Fibroblast of pulmonary artery (primary cell): ENCODE measurements around the gene MCF2.

ENCODE experiments used
- DNase-seq: peaks from one replicate; pipeline ENCODE4 v3.0.0-alpha.2; 2010; ENCODE audit warnings: low read depth
- H3K4me3 ChIP-seq: replicated peaks from 2 replicates; pipeline ENCODE4 v1.5.1; 2011; ENCODE audit warnings: low read depth, mild to moderate bottlenecking, control low read depth, low read length, moderate library complexity
- TF ChIP-seq, protein P1 (sequence below): IDR thresholded peaks from 2 replicates; pipeline ENCODE4 v1.5.1; 2011; ENCODE audit warnings: mild to moderate bottlenecking, control low read depth, low read length, inconsistent platforms; ENCODE audit errors: missing control alignments

The MCF2 gene, protein sequence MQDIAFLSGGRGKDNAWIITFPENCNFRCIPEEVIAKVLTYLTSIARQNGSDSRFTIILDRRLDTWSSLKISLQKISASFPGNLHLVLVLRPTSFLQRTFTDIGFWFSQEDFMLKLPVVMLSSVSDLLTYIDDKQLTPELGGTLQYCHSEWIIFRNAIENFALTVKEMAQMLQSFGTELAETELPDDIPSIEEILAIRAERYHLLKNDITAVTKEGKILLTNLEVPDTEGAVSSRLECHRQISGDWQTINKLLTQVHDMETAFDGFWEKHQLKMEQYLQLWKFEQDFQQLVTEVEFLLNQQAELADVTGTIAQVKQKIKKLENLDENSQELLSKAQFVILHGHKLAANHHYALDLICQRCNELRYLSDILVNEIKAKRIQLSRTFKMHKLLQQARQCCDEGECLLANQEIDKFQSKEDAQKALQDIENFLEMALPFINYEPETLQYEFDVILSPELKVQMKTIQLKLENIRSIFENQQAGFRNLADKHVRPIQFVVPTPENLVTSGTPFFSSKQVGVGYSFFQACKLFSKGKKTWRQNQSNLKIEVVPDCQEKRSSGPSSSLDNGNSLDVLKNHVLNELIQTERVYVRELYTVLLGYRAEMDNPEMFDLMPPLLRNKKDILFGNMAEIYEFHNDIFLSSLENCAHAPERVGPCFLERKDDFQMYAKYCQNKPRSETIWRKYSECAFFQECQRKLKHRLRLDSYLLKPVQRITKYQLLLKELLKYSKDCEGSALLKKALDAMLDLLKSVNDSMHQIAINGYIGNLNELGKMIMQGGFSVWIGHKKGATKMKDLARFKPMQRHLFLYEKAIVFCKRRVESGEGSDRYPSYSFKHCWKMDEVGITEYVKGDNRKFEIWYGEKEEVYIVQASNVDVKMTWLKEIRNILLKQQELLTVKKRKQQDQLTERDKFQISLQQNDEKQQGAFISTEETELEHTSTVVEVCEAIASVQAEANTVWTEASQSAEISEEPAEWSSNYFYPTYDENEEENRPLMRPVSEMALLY

DNA sequence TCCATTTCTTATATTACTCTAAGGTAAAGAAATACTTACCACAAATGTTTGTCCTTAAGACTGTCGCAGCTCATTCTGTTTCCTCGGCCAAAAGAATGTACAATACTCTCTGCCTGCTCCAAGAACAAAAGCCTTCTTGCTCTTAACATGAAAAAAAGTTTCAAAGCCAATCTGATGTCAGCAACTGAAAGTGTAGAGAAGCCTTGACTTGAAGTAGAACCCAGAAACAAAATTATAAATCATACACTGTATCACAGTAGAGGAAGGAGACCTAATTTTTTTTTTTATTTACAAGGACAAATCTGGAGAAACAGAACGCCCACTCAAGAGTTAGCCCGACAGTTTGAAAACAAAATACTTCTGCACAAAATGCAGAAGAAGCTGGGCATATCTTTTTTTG lies at the start of gene MCF2:
TSS of gene MCF2 (minus strand) at position 101 of the 400 bp plus-strand sequence. CDS start 56,423 bp downstream, outside the sequence.
- TF ChIP-seq, protein P1, sequence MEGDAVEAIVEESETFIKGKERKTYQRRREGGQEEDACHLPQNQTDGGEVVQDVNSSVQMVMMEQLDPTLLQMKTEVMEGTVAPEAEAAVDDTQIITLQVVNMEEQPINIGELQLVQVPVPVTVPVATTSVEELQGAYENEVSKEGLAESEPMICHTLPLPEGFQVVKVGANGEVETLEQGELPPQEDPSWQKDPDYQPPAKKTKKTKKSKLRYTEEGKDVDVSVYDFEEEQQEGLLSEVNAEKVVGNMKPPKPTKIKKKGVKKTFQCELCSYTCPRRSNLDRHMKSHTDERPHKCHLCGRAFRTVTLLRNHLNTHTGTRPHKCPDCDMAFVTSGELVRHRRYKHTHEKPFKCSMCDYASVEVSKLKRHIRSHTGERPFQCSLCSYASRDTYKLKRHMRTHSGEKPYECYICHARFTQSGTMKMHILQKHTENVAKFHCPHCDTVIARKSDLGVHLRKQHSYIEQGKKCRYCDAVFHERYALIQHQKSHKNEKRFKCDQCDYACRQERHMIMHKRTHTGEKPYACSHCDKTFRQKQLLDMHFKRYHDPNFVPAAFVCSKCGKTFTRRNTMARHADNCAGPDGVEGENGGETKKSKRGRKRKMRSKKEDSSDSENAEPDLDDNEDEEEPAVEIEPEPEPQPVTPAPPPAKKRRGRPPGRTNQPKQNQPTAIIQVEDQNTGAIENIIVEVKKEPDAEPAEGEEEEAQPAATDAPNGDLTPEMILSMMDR, result no peak
- H3K4me3 ChIP-seq, result no peak within 1 kb of the TSS
- DNase-seq, result no peak

DNA sequence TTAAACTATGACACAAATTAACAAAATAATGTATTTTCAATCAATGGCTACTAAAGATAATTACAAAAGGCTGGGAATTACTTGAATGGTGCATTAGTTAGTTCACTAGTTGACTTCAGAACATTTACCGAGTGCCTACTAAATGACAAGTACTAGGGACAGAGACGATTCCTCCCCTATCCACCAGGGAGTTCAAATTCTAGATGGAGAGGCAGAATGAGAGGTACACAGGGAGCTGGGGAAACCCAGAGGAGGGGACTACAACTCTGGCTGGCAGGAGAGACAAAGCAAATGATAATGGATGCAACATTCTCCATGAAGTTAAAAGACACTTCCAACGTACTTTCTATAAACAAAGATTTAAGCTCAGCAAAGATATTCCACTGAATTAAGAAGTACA lies 43.1 kb upstream of the MCF2 start:
- TF ChIP-seq, protein P1, result no peak
- no peak overlapping the region for H3K4me3 ChIP-seq
- no peak for DNase-seq

DNA sequence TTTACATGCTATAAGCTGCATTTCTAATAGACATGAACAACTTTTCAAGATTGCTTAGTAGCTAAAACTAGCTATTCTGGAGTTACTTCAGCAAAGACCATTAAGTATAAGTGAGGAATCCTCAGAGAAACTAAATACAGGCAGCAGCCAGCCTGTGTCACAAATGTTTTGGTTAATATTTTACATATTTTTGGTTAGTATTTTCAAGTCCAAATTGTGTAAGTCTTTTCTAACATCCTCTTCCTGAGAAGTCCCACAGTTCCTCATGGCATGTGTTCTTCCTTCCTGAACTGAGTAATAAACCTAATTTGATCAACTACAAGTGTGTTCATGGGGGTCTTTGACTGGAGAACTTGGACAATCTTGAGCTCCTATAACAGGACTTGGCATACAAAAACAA lies 42.4 kb upstream of the MCF2 start:
- peak; percentile 5 for DNase-seq
- no peak overlapping the region for H3K4me3 ChIP-seq
- TF ChIP-seq, protein P1, result no peak

DNA sequence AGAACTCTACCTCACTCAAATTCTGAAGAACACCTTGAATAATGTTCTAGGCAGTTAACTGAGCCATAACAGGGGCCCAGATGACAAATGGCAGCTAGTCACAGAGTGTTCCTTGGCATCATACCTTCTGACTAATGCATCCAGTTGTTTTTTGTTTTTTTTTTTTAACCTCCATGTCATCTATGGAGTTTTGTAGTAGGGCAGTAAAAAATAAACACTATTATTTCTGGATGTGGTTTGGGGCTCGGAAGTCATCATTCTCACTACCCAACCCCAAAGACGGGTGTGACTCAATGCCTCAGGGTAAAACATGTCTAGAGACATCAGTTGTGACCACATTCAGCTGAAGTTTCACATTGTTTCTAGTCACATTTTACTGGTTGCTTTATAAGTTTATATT lies 31.2 kb upstream of the MCF2 start:
- H3K4me3 ChIP-seq, result no peak overlapping the region
- DNase-seq, result peak; percentile 19
- TF ChIP-seq, protein P1, result no peak

DNA sequence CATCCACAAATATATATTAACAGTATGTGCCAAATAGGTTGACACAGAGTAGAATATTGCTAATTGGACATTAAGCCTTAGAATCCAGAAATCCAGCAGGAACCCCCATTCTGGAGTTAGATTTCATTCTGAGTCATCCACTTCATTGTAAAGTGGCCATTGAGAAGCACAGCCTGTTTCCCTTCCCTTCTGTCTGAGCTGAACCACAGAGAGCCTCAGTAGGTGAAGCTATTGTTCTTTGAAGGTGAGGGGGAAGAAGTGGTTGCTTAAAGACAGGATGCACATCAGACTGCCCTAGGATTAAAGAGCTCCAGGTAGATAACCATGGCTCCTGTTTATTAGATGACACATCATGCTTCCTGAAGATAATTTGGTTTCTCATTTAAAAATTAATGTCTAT lies 30.6 kb upstream of the MCF2 start:
- TF ChIP-seq, protein P1, result no peak
- DNase-seq, result peak; percentile 17
- H3K4me3 ChIP-seq, result no peak overlapping the region

DNA sequence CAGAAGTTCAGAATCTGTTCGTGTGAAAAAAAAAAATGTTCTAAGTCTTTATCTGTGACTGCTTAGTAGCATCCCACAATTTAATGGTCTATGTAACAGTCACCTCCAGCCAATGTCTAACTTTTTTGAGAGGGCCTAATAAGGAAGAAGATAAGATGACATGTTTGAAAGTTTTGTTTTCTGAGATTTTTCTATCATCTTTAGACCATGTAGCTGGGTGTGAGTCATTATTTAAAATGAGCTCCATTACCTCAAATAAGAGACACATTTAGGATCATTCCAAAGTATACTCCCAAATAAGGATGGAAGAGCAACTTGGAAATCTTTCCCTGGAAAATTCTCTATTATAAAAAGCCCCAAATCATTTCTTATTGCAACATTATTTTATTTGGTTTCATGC lies 28.2 kb upstream of the MCF2 start:
- TF ChIP-seq, protein P1, result no peak
- no peak for DNase-seq
- H3K4me3 ChIP-seq, result no peak overlapping the region
